Osteoblast (primary cell): ENCODE measurements around the gene PYGO1. TPM values are rescaled to one million over a fixed set of nuclear protein-coding genes. Genes with fewer than 3 reads are reported as not detected.

Experiments used
- DNase-seq: peaks from one replicate; pipeline ENCODE4 v3.0.0; 2011; ENCODE audit warnings: low spot score, mixed read lengths; ENCODE audit not compliant: insufficient read length; ENCODE audit errors: missing footprints
- H2AFZ ChIP-seq: 2 replicates; pipeline ENCODE4 v1.6.0; 2011; ENCODE audit warnings: mild to moderate bottlenecking, low read length
- H3K27ac ChIP-seq: 2 replicates; pipeline ENCODE4 v1.5.1; 2011; ENCODE audit warnings: mild to moderate bottlenecking, low read depth, low read length, moderate library complexity
- H3K27me3 ChIP-seq: 2 replicates; pipeline ENCODE4 v1.6.0; 2012; ENCODE audit warnings: mild to moderate bottlenecking, control low read depth, inconsistent platforms, low read length, moderate library complexity; ENCODE audit not compliant: insufficient read depth
- H3K36me3 ChIP-seq: 2 replicates; pipeline ENCODE4 v1.5.1; 2011; ENCODE audit warnings: mild to moderate bottlenecking, low read length, control low read depth, moderate library complexity; ENCODE audit not compliant: insufficient read depth
- H3K4me1 ChIP-seq: 2 replicates; pipeline ENCODE4 v1.5.1; 2011; ENCODE audit warnings: mild to moderate bottlenecking, low read length, control low read depth, moderate library complexity; ENCODE audit not compliant: insufficient read depth
- H3K4me2 ChIP-seq: 2 replicates; pipeline ENCODE4 v1.6.0; 2011; ENCODE audit warnings: mild to moderate bottlenecking, low read length; ENCODE audit not compliant: insufficient read depth
- H3K4me3 ChIP-seq: fragments of 200-600 bp; sonication (generic); 3 replicates; pipeline ENCODE4 v1.5.1; 2012; ENCODE audit warnings: mild to moderate bottlenecking, low read length, inconsistent platforms; ENCODE audit not compliant: insufficient read depth
- H3K79me2 ChIP-seq: 2 replicates; pipeline ENCODE4 v1.6.0; 2012; ENCODE audit warnings: mild to moderate bottlenecking, low read length, control low read depth, inconsistent platforms; ENCODE audit not compliant: insufficient read depth
- H3K9me3 ChIP-seq: 2 replicates; pipeline ENCODE4 v1.5.1; 2011; ENCODE audit warnings: low read depth, low read length, control low read depth
- H4K20me1 ChIP-seq: 2 replicates; pipeline ENCODE4 v1.6.0; 2012; ENCODE audit warnings: mild to moderate bottlenecking, low read length, control low read depth; ENCODE audit not compliant: insufficient read depth
- total RNA-seq: library from RNA; depleted of rRNA; stranded (reverse); fragments of >200 nt; gene quantifications from 2 replicates; pipeline ENCODE4 v1.2.3, GENCODE V29; 2012
- TF ChIP-seq, protein P1 (sequence below): IDR thresholded peaks from 2 replicates; pipeline ENCODE4 v1.5.1; 2011; ENCODE audit warnings: mild to moderate bottlenecking, low read depth, low read length, moderate library complexity; ENCODE audit errors: extremely low read depth

PYGO1 gene, protein sequence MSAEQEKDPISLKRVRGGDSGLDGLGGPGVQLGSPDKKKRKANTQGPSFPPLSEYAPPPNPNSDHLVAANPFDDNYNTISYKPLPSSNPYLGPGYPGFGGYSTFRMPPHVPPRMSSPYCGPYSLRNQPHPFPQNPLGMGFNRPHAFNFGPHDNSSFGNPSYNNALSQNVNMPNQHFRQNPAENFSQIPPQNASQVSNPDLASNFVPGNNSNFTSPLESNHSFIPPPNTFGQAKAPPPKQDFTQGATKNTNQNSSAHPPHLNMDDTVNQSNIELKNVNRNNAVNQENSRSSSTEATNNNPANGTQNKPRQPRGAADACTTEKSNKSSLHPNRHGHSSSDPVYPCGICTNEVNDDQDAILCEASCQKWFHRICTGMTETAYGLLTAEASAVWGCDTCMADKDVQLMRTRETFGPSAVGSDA
- total RNA-seq: 15.6 and 18.0 TPM in 2 replicates

DNA sequence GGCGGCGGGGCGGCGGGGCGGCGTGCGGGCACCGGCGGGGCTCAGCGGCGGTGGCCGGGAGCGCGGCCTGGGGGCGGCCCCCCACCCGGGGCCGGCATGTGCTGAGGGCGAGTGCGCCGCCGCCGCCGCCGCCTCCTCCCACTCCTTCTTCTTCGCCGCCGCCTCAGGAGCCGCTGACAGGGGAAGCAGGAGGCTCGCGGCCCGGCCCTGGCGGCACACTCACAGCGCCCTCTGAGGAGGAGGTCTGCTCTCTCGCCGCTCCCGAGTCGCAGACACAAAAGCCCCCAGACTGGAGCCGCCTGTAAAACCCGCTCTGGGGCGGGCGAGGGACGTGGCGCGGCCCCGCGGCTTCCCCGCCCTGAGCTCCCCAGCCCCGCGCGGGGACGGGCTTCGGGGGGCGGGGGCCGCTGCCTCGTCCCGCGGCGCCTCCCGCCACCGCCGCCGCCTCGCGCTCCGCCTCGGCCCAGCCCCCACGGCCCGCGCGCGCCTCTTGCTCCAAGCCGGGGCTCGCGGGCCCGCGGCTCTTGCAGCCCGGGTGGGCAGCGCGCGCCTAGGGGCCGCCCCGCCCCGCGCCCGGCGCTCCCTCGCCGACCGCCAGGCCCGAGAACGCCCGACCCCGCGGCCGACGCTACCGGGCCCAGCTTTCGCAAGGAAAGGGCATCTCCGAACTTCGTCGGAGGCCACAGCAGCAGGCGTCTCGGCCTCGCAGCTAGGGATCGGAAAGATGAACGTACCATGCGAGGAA, at the start of gene PYGO1:
TSS of gene PYGO1 (minus strand) at position 276 of the 745 bp plus-strand sequence. CDS start 462 bp downstream, outside the sequence.
- H3K27ac ChIP-seq: peak within 1 kb of the TSS; percentile 60
- no peaks in the 10 kb centered on the region for H3K9me3 ChIP-seq
- peaks cover 11% of the 10 kb centered on the region for H3K4me1 ChIP-seq
- no peaks in the 10 kb centered on the region for H3K27me3 ChIP-seq
- peak within 1 kb of the TSS; percentile 93 for H2AFZ ChIP-seq
- peaks cover 6% of the 10 kb centered on the region for H4K20me1 ChIP-seq
- TF ChIP-seq, protein P1, sequence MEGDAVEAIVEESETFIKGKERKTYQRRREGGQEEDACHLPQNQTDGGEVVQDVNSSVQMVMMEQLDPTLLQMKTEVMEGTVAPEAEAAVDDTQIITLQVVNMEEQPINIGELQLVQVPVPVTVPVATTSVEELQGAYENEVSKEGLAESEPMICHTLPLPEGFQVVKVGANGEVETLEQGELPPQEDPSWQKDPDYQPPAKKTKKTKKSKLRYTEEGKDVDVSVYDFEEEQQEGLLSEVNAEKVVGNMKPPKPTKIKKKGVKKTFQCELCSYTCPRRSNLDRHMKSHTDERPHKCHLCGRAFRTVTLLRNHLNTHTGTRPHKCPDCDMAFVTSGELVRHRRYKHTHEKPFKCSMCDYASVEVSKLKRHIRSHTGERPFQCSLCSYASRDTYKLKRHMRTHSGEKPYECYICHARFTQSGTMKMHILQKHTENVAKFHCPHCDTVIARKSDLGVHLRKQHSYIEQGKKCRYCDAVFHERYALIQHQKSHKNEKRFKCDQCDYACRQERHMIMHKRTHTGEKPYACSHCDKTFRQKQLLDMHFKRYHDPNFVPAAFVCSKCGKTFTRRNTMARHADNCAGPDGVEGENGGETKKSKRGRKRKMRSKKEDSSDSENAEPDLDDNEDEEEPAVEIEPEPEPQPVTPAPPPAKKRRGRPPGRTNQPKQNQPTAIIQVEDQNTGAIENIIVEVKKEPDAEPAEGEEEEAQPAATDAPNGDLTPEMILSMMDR: no peak
- H3K4me2 ChIP-seq: peak within 1 kb of the TSS; percentile 93
- peak within 1 kb of the TSS; percentile 87 for H3K4me3 ChIP-seq
- DNase-seq: peak; percentile 98
- peaks cover 28% of the 10 kb centered on the region for H3K79me2 ChIP-seq
- no peaks in the 10 kb centered on the region for H3K36me3 ChIP-seq

DNA sequence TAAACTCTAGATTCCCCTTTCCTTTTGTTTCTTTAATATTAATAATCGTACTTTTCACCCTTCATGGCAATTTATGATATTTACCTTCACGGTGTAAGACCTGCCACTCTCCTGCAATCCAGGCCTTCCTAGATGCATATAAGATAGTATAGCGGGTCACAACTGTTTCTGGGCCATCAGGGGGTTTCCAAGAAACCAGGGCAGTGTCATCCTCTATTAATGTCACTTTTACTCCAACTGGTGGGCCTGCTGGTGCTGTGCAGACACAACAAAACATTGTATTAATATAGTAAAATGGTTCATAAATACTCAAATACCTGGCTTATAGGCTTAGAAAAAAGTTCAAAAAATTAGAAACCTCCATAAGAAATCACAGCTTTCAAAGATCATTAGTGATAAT, 48.9 kb upstream of the PYGO1 start:
- Histone ChIP-seq H3K4me3 (no peak overlapping the region), H3K36me3 (no peaks in the 10 kb centered on the region), H3K27ac (no peak overlapping the region), H3K4me1 (no peaks in the 10 kb centered on the region), H2AFZ (no peak overlapping the region), H3K79me2 (no peaks in the 10 kb centered on the region), H3K9me3 (no peaks in the 10 kb centered on the region), H4K20me1 (no peaks in the 10 kb centered on the region), H3K27me3 (no peaks in the 10 kb centered on the region), H3K4me2 (no peak overlapping the region)
- TF ChIP-seq, protein P1: no peak
- DNase-seq: no peak

DNA sequence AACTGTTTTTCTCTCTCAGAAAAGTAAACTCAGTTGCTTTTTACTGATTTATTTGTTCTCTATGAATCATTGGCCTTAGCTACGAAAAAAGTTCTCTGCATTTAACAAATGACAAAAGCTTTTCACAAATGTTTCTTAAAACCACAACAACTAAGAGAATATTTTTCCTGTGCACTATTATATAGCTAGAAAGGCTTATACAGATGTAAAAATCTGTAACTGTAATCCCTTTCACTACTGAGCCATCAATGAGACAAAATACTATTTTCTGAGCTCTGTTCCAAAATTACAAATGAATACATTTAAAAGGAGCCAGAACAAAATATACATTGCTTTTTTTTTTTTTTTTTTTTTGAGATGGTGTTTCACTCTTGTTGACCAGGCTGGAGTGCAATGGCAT, 45.6 kb upstream of the PYGO1 start:
- DNase-seq: no peak
- TF ChIP-seq, protein P1: no peak
- H3K79me2 ChIP-seq: no peaks in the 10 kb centered on the region
- no peaks in the 10 kb centered on the region for H3K36me3 ChIP-seq
- no peaks in the 10 kb centered on the region for H4K20me1 ChIP-seq
- H3K4me2 ChIP-seq: no peak overlapping the region
- H3K27me3 ChIP-seq: no peaks in the 10 kb centered on the region
- no peak overlapping the region for H2AFZ ChIP-seq
- no peak overlapping the region for H3K27ac ChIP-seq
- no peak overlapping the region for H3K4me3 ChIP-seq
- H3K4me1 ChIP-seq: no peaks in the 10 kb centered on the region
- H3K9me3 ChIP-seq: no peaks in the 10 kb centered on the region

GRCh38 chr15:55632434-55632833, 44.3 kb upstream of the PYGO1 start:
- no peak overlapping the region for H3K4me3 ChIP-seq
- H3K27me3 ChIP-seq: no peaks in the 10 kb centered on the region
- H3K4me1 ChIP-seq: peaks cover 6% of the 10 kb centered on the region
- DNase-seq: no peak
- no peaks in the 10 kb centered on the region for H3K9me3 ChIP-seq
- H2AFZ ChIP-seq: no peak overlapping the region
- TF ChIP-seq, protein P1: no peak
- H3K27ac ChIP-seq: no peak overlapping the region
- no peaks in the 10 kb centered on the region for H3K79me2 ChIP-seq
- H3K36me3 ChIP-seq: no peaks in the 10 kb centered on the region
- no peak overlapping the region for H3K4me2 ChIP-seq
- H4K20me1 ChIP-seq: no peaks in the 10 kb centered on the region
